Erythroblast (primary cell): ENCODE results near the gene CELF4.

ENCODE experiments used
- DNase-seq, 2 experiments: peaks; one replicate each; lab custom pipeline; 2025; lab: John Stamatoyannopoulos, UW
- GATA1 ChIP-seq: IDR thresholded peaks from 2 replicates; pipeline ENCODE4 v1.6.1; 2011; ENCODE audit warnings: low read depth, mild to moderate bottlenecking, control low read depth, low read length, moderate library complexity
- POLR2A ChIP-seq: IDR thresholded peaks from 2 replicates; pipeline ENCODE4 v1.6.1; 2011; ENCODE audit warnings: mild to moderate bottlenecking, low read length

CELF4 gene

GRCh38 chr18:37458697-37459096, 106.9 kb downstream of the CELF4 start:
- DNase-seq, result no peak
- TF ChIP-seq GATA1, result no peak
- TF ChIP-seq POLR2A, result no peak

GRCh38 chr18:37457753-37458152, 107.8 kb downstream of the CELF4 start:
- no peak for TF ChIP-seq POLR2A
- TF ChIP-seq GATA1, result no peak
- DNase-seq, result no peak

DNA sequence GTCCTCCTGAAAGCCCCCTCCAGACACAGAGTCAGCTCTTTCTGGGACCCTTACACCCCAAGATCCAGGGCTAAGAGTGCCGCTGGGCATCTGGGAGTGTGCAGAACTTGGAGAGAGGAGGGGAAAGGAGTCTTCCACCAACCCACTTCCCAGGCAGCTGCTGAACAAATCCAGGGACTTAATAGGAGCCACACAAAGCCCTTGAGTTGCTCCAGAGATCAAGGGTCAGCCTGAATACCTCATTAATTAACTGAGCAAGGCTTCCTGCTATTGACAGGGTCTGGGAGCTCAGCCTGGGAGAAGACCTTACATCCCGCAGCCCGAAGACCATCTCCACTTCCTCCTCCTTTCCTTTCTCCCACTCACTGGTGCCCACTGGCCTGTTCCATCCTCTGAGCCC, 108.3 kb downstream of the CELF4 start:
- TF ChIP-seq POLR2A (no peak), GATA1 (no peak)
- DNase-seq, result no peak

- no peak for DNase-seq
- TF ChIP-seq GATA1 (no peak), POLR2A (no peak)
These were observed 108.7 kb downstream of the CELF4 start for GRCh38 chr18:37456873-37457272.

- no peak for DNase-seq
- no peak for TF ChIP-seq GATA1
These were observed 109.2 kb downstream of the CELF4 start for GRCh38 chr18:37456395-37456794.

GRCh38 chr18:37453752-37454151, 111.8 kb downstream of the CELF4 start:
- no peak for TF ChIP-seq POLR2A

DNA sequence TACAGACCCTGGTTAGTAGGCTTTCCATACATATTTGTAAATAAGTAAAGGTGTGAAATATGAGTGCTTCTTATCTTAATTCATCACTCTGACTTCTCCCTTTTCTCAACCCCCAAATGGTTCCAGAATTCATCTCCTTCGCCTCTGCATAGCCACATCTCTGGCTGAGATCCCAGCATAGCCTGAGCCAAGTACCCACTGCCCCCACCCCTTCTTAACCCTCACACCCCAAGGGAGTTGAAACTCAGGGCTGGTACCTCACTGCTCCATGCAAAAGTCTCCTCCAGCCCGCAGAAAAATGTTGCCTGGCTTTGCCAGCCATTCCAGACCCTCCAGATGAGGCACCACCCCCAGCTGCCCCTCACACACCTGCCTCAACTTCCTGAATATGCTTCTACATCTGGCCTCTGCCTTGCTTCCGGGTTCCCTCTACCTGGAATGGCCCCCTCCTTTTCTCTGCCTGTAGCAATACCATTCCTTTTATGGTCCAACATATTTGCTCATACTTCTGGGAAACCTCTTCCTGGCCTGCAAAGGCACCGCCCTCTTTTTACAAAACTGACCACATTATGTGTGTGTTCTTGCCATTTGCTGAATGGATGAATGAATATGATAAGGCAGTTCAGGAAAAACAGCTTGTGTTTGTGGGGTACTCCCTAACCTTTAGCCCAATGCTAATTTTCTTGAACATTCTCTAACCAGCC, 112.8 kb downstream of the CELF4 start:
- TF ChIP-seq GATA1, result no peak
- TF ChIP-seq POLR2A, result no peak
- DNase-seq, result no peak

More at GRCh38 chr18:37453752-37454151, 111.8 kb downstream of the CELF4 start:
- no peak for DNase-seq

DNA sequence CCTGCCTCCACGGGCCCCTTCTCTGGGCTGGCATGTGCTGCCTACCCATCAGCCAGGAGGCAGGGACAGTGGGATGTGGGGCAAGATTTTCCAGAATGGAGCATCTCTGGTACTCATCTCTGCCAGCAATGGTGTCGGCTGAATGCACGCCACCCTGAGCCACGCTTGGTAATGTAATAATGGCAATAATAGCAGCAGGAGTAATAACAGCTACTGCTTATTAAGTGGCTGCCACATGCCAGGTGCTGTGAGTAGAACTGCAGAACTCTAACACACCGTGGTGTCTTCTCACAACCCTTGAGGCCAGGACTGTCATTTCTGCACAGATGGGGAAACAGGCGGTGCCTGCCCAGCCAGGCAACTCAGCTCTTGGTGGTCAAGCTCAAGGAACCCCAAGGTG, 113.6 kb downstream of the CELF4 start:
- DNase-seq, result no peak
- TF ChIP-seq POLR2A (no peak), GATA1 (no peak)

- TF ChIP-seq GATA1 (no peak), POLR2A (no peak)
- DNase-seq, result no peak
These were observed 114.3 kb downstream of the CELF4 start for GRCh38 chr18:37451239-37451825.

GRCh38 chr18:37450434-37451132, 115.0 kb downstream of the CELF4 start:
- DNase-seq, result no peak
- TF ChIP-seq GATA1 (no peak), POLR2A (no peak)

DNA sequence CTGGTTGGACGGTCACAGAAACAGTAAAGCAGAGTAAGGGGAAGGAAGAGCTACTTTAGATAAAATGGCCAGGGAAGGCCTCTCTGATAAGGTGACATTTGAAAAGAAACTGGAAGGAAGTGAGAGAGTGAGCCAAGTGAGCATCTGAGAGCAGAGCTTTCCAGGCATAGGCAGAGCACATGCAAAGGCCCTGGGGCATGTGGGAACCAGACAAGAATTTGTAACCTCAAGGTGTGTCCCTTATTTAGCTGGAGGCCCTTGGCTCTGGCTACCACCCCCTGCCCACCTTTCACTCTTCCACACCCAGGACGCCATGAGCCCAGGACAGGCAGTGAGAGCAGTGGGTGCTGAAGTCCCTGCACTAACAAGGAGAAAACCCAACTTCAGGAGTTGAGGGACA, 116.0 kb downstream of the CELF4 start:
- DNase-seq, result no peak
- TF ChIP-seq POLR2A (no peak), GATA1 (no peak)

DNA sequence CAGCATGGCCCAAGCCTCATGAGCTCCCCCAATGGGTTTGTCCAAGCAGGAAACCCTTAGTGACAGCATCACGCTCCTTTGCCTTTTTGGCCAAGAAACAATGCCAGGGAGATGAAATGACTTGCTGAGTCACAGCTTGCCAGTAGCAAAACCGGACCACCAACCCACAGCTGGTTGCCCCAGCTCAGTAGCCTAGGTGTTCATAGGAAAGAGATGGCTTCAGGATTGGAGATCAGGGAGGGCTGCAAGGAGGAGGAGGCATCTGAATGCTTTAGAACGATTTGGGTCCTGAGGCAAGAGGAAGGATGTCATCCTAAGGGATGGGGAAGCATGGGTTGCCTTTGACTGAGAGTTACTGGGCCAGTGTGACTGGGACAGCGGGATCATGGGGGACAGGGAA, 116.7 kb downstream of the CELF4 start:
- no peak for TF ChIP-seq POLR2A
- no peak for TF ChIP-seq GATA1
- no peak for DNase-seq

GRCh38 chr18:37447962-37448888, 117.4 kb downstream of the CELF4 start:
- no peak for DNase-seq
- no peak for TF ChIP-seq POLR2A
- no peak for TF ChIP-seq GATA1

- TF ChIP-seq POLR2A (no peak), GATA1 (no peak)
- DNase-seq, result no peak
These were observed 119.8 kb downstream of the CELF4 start for GRCh38 chr18:37445836-37446235.
